GM12878 (cell line): ENCODE results near the gene OTOA. TPM values are rescaled to one million over a fixed set of nuclear protein-coding genes. Genes with fewer than 3 reads are reported as not detected.

Experiments used
- ATAC-seq: fragments of 200-7000 bp; cut with Tn5 transposase; 3 replicates; pipeline ENCODE4 v1.9.1; 2020; ENCODE audit warnings: mild to moderate bottlenecking, moderate library complexity
- BruUV-seq: library from RNA; stranded (reverse); fragments of 400-500 nt; replicated peaks from 2 replicates; lab custom pipeline; 2021; lab: Mats Ljungman, UMichigan
- CTCF ChIA-PET: fragments of 300-600 bp; sonication (Branson Sonifier 250); formaldehyde crosslinking; extraction: SDS; loops from one replicate; lab custom pipeline; 2021; ENCODE audit warnings: inconsistent platforms; lab: Yijun Ruan, JAX
- POLR2A ChIA-PET: fragments of 350-600 bp; formaldehyde crosslinking; extraction: SDS; loops from one replicate; lab custom pipeline; 2021; ENCODE audit warnings: inconsistent platforms; lab: Charles Lee
- RAD21 ChIA-PET: fragments of 300-600 bp; sonication (Branson Sonifier 250); formaldehyde crosslinking; loops from one replicate; lab custom pipeline; 2023; ENCODE audit warnings: antibody characterized with exemption; ENCODE audit not compliant: unreplicated experiment; lab: Charles Lee
- SMC1A ChIA-PET: fragments of 300-600 bp; sonication (Branson Sonifier 250); formaldehyde crosslinking; loops from one replicate; lab custom pipeline; 2023; ENCODE audit not compliant: unreplicated experiment, uncharacterized antibody; lab: Charles Lee
- DNase-seq: peaks from one replicate; pipeline ENCODE4 v3.0.0-alpha.2; 2011; ENCODE audit warnings: low read depth, low spot score
- FAIRE-seq: peaks from 3 replicates; lab custom pipeline; 2011; peaks lifted over from hg19 to GRCh38; lab: Jason Lieb, UNC
- H2AFZ ChIP-seq: 2 replicates; pipeline ENCODE4 v1.6.0; 2011; ENCODE audit warnings: low read depth, low read length, control low read depth; ENCODE audit not compliant: control insufficient read depth
- H3K27ac ChIP-seq: 2 replicates; pipeline ENCODE4 v1.5.1; 2011; ENCODE audit warnings: control low read depth; ENCODE audit not compliant: control insufficient read depth, insufficient read depth
- H3K27me3 ChIP-seq, 2 experiments: replicated peaks in 1 of 2; 2 replicates each; pipeline versions ENCODE4 v1.6.0 to v1.6.1; 2011; ENCODE audit warnings: low read length in 1 of 2; ENCODE audit not compliant: control insufficient read depth in 2 of 2, insufficient read depth in 2 of 2
- H3K36me3 ChIP-seq, 2 experiments: 2 replicates each; pipeline ENCODE4 v1.5.1; 2011; ENCODE audit warnings: low read length in 1 of 2; ENCODE audit not compliant: control insufficient read depth in 2 of 2, insufficient read depth in 2 of 2
- H3K4me1 ChIP-seq: 2 replicates; pipeline ENCODE4 v1.6.1; 2011; ENCODE audit warnings: mild to moderate bottlenecking, low read length, moderate library complexity, mixed read lengths; ENCODE audit not compliant: control insufficient read depth, insufficient read depth
- H3K4me2 ChIP-seq: 2 replicates; pipeline ENCODE4 v1.6.0; 2011; ENCODE audit warnings: control low read depth; ENCODE audit not compliant: control insufficient read depth, insufficient read depth
- H3K4me3 ChIP-seq: fragments of 200-600 bp; sonication (generic); 2 replicates; pipeline ENCODE4 v1.5.1; 2016
- H3K79me2 ChIP-seq: 2 replicates; pipeline ENCODE4 v1.6.0; 2011; ENCODE audit warnings: low read length; ENCODE audit not compliant: control insufficient read depth, insufficient read depth
- H3K9ac ChIP-seq: 2 replicates; pipeline ENCODE4 v1.8.0; 2011; ENCODE audit warnings: low read length, control low read depth, mixed read lengths; ENCODE audit not compliant: control insufficient read depth, insufficient read depth
- H3K9me3 ChIP-seq: replicated peaks from 3 replicates; pipeline ENCODE4 v1.5.1; 2011; ENCODE audit warnings: mild to moderate bottlenecking, low read length; ENCODE audit not compliant: control insufficient read depth, insufficient read depth
- H4K20me1 ChIP-seq: 2 replicates; pipeline ENCODE4 v1.6.0; 2011; ENCODE audit not compliant: control insufficient read depth, insufficient read depth
- BHLHE40 ChIP-seq, 2 experiments: fragments of 450-650 bp in 1 of 2; IDR thresholded peaks; 2 replicates each; pipeline ENCODE4 v1.6.1; 2011 to 2017; ENCODE audit warnings: low read depth in 2 of 2, borderline replicate concordance in 1 of 2, improper control_type of control experiment in 1 of 2, low read length in 1 of 2, mild to moderate bottlenecking in 1 of 2
- DPF2 ChIP-seq: fragments of 450-650 bp; IDR thresholded peaks from 2 replicates; pipeline ENCODE4 v1.6.1; 2017; ENCODE audit warnings: mild to moderate bottlenecking
- GABPA ChIP-seq: IDR thresholded peaks from 2 replicates; pipeline ENCODE4 v1.6.1; 2014; ENCODE audit warnings: antibody characterized with exemption, low read depth, mild to moderate bottlenecking, inconsistent platforms
- HDGF ChIP-seq: fragments of 450-650 bp; IDR thresholded peaks from 2 replicates; pipeline ENCODE4 v1.6.1; 2016; ENCODE audit warnings: antibody characterized with exemption
- IKZF1 ChIP-seq: fragments of 450-650 bp; conservative IDR thresholded peaks from 2 replicates; pipeline ENCODE4 v1.6.1; 2017; ENCODE audit warnings: antibody characterized with exemption, mild to moderate bottlenecking
- IKZF2 ChIP-seq, 2 experiments: fragments of 450-650 bp; IDR thresholded peaks; 2 replicates each; pipeline ENCODE4 v1.6.1; 2017; ENCODE audit warnings: mild to moderate bottlenecking in 2 of 2, moderate library complexity in 2 of 2
- IRF4 ChIP-seq: IDR thresholded peaks from 2 replicates; pipeline ENCODE4 v1.6.1; 2011; ENCODE audit warnings: low read depth, low read length
- MEF2A ChIP-seq: IDR thresholded peaks from 2 replicates; pipeline ENCODE4 v1.6.1; 2011; ENCODE audit warnings: low read depth, mild to moderate bottlenecking, low read length, moderate library complexity; ENCODE audit not compliant: insufficient read depth
- PML ChIP-seq: IDR thresholded peaks from 2 replicates; pipeline ENCODE4 v1.6.1; 2012; ENCODE audit warnings: low read length, inconsistent platforms
- POU2F2 ChIP-seq: IDR thresholded peaks from 3 replicates; pipeline ENCODE4 v1.6.1; 2011; ENCODE audit warnings: low read depth, mild to moderate bottlenecking, low read length, borderline replicate concordance
- PRDM15 ChIP-seq: fragments of 450-650 bp; formaldehyde crosslinking; IDR thresholded peaks from 2 replicates; pipeline ENCODE4 v1.4.0; 2020; ENCODE audit warnings: mild to moderate bottlenecking, moderate library complexity
- REST ChIP-seq: IDR thresholded peaks from 2 replicates; pipeline ENCODE4 v1.6.1; 2012; ENCODE audit warnings: mild to moderate bottlenecking, low read depth, low read length
- SMAD5 ChIP-seq: IDR thresholded peaks from 2 replicates; pipeline ENCODE4 v1.6.1; 2016; ENCODE audit warnings: antibody characterized with exemption, low read depth
- SMC3 ChIP-seq: IDR thresholded peaks from 2 replicates; pipeline ENCODE4 v1.6.1; 2011; ENCODE audit warnings: low read length, improper control_type of control experiment, borderline replicate concordance
- SPI1 ChIP-seq: IDR thresholded peaks from 2 replicates; pipeline ENCODE4 v1.6.1; 2011; ENCODE audit warnings: low read depth, mild to moderate bottlenecking, low read length, moderate library complexity, borderline replicate concordance; ENCODE audit not compliant: insufficient read depth
- YY1 ChIP-seq: IDR thresholded peaks from 2 replicates; pipeline ENCODE4 v1.6.1; 2011; ENCODE audit warnings: low read depth, mild to moderate bottlenecking, low read length
- ZSCAN29 ChIP-seq: fragments of 450-650 bp; IDR thresholded peaks from 2 replicates; pipeline ENCODE4 v1.6.1; 2017; ENCODE audit warnings: mild to moderate bottlenecking, moderate library complexity
- WGBS: methylation state at CpG from one replicate; pipeline ENCODE4 v1.1.6; 2016; ENCODE audit warnings: low lambda C conversion rate; ENCODE audit not compliant: insufficient replicate concordance, insufficient coverage; ENCODE audit errors: missing lambda C conversion rate; 5-methylcytosine and 5-hydroxymethylcytosine counted together
- in situ Hi-C: fragments of 300-500 bp; cut with MboI; formaldehyde crosslinking; loops from 9 replicates; pipeline ENCODE4 v1.14.3; 2018; ENCODE audit warnings: mixed read lengths
- intact Hi-C: fragments of 100-400 bp; cut with micrococcal nuclease; formaldehyde crosslinking; loops from one replicate; pipeline ENCODE4 v1.14.2; 2022; ENCODE audit not compliant: unreplicated experiment
- polyA plus RNA-seq, 11 experiments: library from polyadenylated mRNA; depleted of rRNA in 4 of 11; unstranded in 6 of 11; stranded (reverse) in 5 of 11; fragments of >200 nt; fragmentation: Nextera tagmentation in 4 of 11; fragmentation: Illumina TruSeq in 1 of 11; extraction: Ambion mirVana in 4 of 11; extraction: Trizol in 1 of 11; gene quantifications; 1 replicate in 1 of 11; 2 replicates in 10 of 11; pipeline versions ENCODE4 v1.2.1 to v1.2.3, GENCODE V29; 2011 to 2016; ENCODE audit warnings: inconsistent platforms in 2 of 11, missing spikeins in 2 of 11, low read depth in 1 of 11
- total RNA-seq, 4 experiments: library from RNA; depleted of rRNA in 3 of 4; stranded (reverse); fragments of >200 nt in 3 of 4; fragmentation: Illumina TruSeq in 1 of 4; extraction: Trizol in 1 of 4; gene quantifications; 2 replicates each; pipeline versions ENCODE4 v1.2.1 to v1.2.3, GENCODE V29; 2013 to 2021

OTOA gene
- total and polyA plus RNA-seq, 10 of the 15 experiments (the other 5 are each of a cell fraction or from before 2014, with no cell fraction given) = 0.33 to 1.5 (median 0.61) TPM

GRCh38 chr16:21645261-21645721 is 18.5 kb upstream of the OTOA start:
- BruUV-seq = no TSS peak
- ATAC-seq (peak; percentile 63), FAIRE-seq (peak; percentile 86), DNase-seq (peak; percentile 69)
- under 1% methylated on average over 9 of the region's 9 CpGs for WGBS
- ChIA-PET CTCF (interaction anchor here (0.6 to 10.1 kb wide), 19 partner anchors 10 to 543 kb away, joined by 3 to 100 read pairs (median 4); no protein-coding TSS in a partner anchor), RAD21 (interaction anchor here (0.7 to 3.6 kb wide), 13 partner anchors 8 to 543 kb away, joined by 3 to 36 read pairs (median 4); no protein-coding TSS in a partner anchor), SMC1A (interaction anchor here (0.6 to 10.1 kb wide), 16 partner anchors 9 to 1897 kb away, joined by 3 to 204 read pairs (median 4); partner anchors contain the start of gene METTL9), POLR2A (interaction anchor here (1.0 to 1.5 kb wide), 4 partner anchors 12 to 1371 kb away, joined by 3 to 8 read pairs (median 6); no protein-coding TSS in a partner anchor)
- H3K27me3 ChIP-seq = no peaks in the 10 kb centered on the region
- no peaks in the 10 kb centered on the region for H4K20me1 ChIP-seq
- intact Hi-C loops (no loop called here), in situ Hi-C loops (no loop called here)
- H3K4me1 ChIP-seq = peaks cover 33% of the 10 kb centered on the region
- H3K79me2 ChIP-seq = no peaks in the 10 kb centered on the region; the same call in 1 of the 2 replicates
- H3K4me3 ChIP-seq = peak overlapping the region; percentile 58
- no peaks in the 10 kb centered on the region for H3K9me3 ChIP-seq
- peak overlapping the region; percentile 88 for H3K27ac ChIP-seq
- peak overlapping the region; percentile 30; the same call in 1 of the 2 replicates for H2AFZ ChIP-seq
- H3K9ac ChIP-seq = peak overlapping the region; percentile 48
- H3K36me3 ChIP-seq = no peaks in the 10 kb centered on the region; a peak in 1 of 4 replicates
- H3K4me2 ChIP-seq = peak overlapping the region; percentile 51
- peak; percentile 81 to 87; a peak in 3 of 4 replicates for TF ChIP-seq IKZF2 (IDR thresholded peaks at IDR 0.05)
- TF ChIP-seq MEF2A = peak; percentile 48; the same call in 1 of the 2 replicates
- peak; percentile 81 for TF ChIP-seq SPI1
- no peak for TF ChIP-seq REST
- peak; percentile 52; the same call in 1 of the 2 replicates for TF ChIP-seq GABPA
- TF ChIP-seq BHLHE40 (IDR thresholded peaks at IDR 0.05; ENCODE audit: borderline replicate concordance in 1 of 2, low read depth in 2 of 2, low read length in 1 of 2) = peak; percentile 48 to 61; a peak in 2 of 4 replicates
- peak; percentile 40 for TF ChIP-seq IKZF1
- peak; percentile 85 for TF ChIP-seq HDGF
- TF ChIP-seq POU2F2 = 0 out of 3 replicates have a peak, but pooled peaks have one; percentile 20
- TF ChIP-seq PML = 0 out of 2 replicates have a peak, but pooled peaks have one; percentile 44
- no peak for TF ChIP-seq PRDM15 (CRISPR knock-in tag)
- TF ChIP-seq DPF2 = peak; percentile 73
- peak; percentile 21; the same call in 1 of the 2 replicates for TF ChIP-seq YY1
- no peak for TF ChIP-seq SMAD5
- no peak for TF ChIP-seq ZSCAN29
- TF ChIP-seq SMC3 = no peak
- peak; percentile 75; the same call in 1 of the 2 replicates for TF ChIP-seq IRF4
